ENCODE measurements around the gene ANGEL2. TPM values are rescaled to one million over a fixed set of nuclear protein-coding genes. Genes with fewer than 3 reads are reported as not detected.

Gene ANGEL2
- total RNA-seq, 1 experiment from 2014 or later = 34.8 TPM

DNA sequence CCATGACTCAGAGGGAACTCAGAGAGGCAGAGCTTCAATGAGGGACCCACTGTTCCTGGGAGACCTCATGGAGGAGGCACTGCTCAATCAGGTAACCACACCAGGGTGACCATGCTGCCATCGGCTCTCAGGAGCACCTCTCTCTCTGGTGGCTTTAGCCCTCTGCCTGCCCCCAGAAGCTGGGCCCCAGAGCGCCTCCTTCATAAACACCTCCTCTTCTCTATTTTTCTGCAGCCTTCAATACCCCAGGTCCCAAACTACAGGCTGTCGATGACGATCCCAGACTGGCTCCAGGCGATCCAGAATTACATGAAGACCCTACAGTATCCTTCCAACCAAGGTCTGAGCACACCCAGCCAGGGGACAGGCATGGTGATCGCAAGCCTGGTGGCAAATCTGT lies 54.7 kb downstream of the ANGEL2 start:
- in situ Hi-C loops (cut with HindIII; ENCODE audit: low pct_unique_long_range_greater_than_20kb, low sequenced_read_pairs) = no loop called here
- DNase-seq (ENCODE audit: low read depth, low spot score) (no peak), ATAC-seq (no peak)
- no peaks in the 10 kb centered on the region for H3K4me1 ChIP-seq (ENCODE audit: control insufficient read depth, insufficient read depth, low read length)
- H3K9me3 ChIP-seq (ENCODE audit: control insufficient read depth, insufficient read depth, low read depth, low read length) = no peaks in the 10 kb centered on the region
- intact Hi-C loops (cut with micrococcal nuclease; ENCODE audit: unreplicated experiment) = no loop called here
- no peak overlapping the region for H3K4me3 ChIP-seq (ENCODE audit: low read depth in 2 of 2, low read length in 2 of 2)
- ChIA-PET CTCF (no interaction called here), POLR2A (no interaction called here)
- H3K27me3 ChIP-seq (ENCODE audit: control insufficient read depth, insufficient read depth, low read length) = peaks cover 3% of the 10 kb centered on the region; the same call in 1 of the 2 replicates
- H3K27ac ChIP-seq (ENCODE audit: low read length) = no peak overlapping the region
- H3K36me3 ChIP-seq (ENCODE audit: control insufficient read depth, insufficient read depth, low read length) = no peaks in the 10 kb centered on the region
- no peak for TF ChIP-seq TCF7L2 (IDR thresholded peaks at IDR 0.05; ENCODE audit: low read depth, low read length)
- TF ChIP-seq, protein P1, sequence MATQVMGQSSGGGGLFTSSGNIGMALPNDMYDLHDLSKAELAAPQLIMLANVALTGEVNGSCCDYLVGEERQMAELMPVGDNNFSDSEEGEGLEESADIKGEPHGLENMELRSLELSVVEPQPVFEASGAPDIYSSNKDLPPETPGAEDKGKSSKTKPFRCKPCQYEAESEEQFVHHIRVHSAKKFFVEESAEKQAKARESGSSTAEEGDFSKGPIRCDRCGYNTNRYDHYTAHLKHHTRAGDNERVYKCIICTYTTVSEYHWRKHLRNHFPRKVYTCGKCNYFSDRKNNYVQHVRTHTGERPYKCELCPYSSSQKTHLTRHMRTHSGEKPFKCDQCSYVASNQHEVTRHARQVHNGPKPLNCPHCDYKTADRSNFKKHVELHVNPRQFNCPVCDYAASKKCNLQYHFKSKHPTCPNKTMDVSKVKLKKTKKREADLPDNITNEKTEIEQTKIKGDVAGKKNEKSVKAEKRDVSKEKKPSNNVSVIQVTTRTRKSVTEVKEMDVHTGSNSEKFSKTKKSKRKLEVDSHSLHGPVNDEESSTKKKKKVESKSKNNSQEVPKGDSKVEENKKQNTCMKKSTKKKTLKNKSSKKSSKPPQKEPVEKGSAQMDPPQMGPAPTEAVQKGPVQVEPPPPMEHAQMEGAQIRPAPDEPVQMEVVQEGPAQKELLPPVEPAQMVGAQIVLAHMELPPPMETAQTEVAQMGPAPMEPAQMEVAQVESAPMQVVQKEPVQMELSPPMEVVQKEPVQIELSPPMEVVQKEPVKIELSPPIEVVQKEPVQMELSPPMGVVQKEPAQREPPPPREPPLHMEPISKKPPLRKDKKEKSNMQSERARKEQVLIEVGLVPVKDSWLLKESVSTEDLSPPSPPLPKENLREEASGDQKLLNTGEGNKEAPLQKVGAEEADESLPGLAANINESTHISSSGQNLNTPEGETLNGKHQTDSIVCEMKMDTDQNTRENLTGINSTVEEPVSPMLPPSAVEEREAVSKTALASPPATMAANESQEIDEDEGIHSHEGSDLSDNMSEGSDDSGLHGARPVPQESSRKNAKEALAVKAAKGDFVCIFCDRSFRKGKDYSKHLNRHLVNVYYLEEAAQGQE (IDR thresholded peaks at IDR 0.05; ENCODE audit: insufficient read depth in 1 of 2, low read depth in 2 of 2, low read length in 1 of 2) = no peak
- TF ChIP-seq POLR2AphosphoS5 (IDR thresholded peaks at IDR 0.05; ENCODE audit: low read depth, low read length) = no peak
- TF ChIP-seq SIN3A (IDR thresholded peaks at IDR 0.05; ENCODE audit: borderline replicate concordance, insufficient read depth, low read depth, low read length) = no peak
- TF ChIP-seq, protein P2, sequence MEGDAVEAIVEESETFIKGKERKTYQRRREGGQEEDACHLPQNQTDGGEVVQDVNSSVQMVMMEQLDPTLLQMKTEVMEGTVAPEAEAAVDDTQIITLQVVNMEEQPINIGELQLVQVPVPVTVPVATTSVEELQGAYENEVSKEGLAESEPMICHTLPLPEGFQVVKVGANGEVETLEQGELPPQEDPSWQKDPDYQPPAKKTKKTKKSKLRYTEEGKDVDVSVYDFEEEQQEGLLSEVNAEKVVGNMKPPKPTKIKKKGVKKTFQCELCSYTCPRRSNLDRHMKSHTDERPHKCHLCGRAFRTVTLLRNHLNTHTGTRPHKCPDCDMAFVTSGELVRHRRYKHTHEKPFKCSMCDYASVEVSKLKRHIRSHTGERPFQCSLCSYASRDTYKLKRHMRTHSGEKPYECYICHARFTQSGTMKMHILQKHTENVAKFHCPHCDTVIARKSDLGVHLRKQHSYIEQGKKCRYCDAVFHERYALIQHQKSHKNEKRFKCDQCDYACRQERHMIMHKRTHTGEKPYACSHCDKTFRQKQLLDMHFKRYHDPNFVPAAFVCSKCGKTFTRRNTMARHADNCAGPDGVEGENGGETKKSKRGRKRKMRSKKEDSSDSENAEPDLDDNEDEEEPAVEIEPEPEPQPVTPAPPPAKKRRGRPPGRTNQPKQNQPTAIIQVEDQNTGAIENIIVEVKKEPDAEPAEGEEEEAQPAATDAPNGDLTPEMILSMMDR (IDR thresholded peaks at IDR 0.05) = no peak
- BruUV-seq (replicated peaks) = no TSS peak

DNA sequence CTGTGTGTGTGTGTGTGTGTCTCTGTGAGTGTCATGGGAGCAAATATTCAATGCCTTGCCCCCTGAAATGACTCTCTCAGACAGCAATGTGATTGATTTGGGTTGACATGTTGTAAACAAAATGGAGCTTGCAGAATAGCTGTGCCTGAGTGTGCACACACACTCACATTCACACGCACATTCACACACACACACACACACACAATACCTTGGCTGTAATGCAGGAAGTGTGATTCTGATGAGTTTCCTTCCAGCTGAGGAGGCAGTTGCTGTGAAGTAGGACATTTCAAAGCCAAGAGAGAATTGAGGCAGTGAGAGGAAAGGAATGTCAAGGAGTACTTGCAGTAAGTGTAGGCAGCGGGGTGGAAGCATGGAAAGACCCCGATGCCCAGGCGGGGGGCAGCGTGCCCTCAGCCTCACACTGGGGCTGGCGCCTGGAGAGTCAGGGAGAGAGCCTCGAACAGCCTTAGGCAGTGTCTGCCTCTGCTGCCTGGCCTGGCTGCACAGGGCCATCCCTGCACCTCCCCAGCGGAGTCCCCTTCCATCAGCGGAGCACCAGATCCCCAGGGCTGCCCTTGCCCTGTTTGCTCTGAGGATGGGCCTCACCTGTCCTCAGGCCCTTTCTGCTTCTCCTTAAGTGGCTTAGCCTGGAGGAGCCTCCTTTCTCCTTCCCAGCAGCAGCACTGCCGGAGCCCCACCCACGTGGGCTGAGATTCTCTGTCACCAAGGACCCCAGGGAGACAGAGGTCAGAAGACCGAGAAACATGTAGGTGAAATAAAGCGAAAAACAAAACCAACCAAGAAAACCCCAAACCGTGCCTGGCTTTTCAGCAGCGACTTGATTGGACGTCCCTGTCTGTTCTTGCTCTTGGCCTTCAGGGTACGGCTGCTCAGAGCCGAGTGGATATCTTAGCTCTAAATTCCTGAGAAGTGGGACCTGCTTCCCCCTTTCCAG lies 56.1 kb downstream of the ANGEL2 start:
- Histone ChIP-seq H3K9me3 (ENCODE audit: control insufficient read depth, insufficient read depth, low read depth, low read length) (no peaks in the 10 kb centered on the region), H3K4me3 (ENCODE audit: low read depth in 2 of 2, low read length in 2 of 2) (no peak overlapping the region), H3K36me3 (ENCODE audit: control insufficient read depth, insufficient read depth, low read length) (no peaks in the 10 kb centered on the region), H3K4me1 (ENCODE audit: control insufficient read depth, insufficient read depth, low read length) (no peaks in the 10 kb centered on the region), H3K27me3 (ENCODE audit: control insufficient read depth, insufficient read depth, low read length) (peaks cover 3% of the 10 kb centered on the region; the same call in 1 of the 2 replicates), H3K27ac (ENCODE audit: low read length) (no peak overlapping the region)
- DNase-seq (ENCODE audit: low read depth, low spot score) = no peak
- ATAC-seq = 0 out of 2 replicates have a peak, but pooled peaks have one; percentile 30
- ChIA-PET CTCF (no interaction called here), POLR2A (no interaction called here)
- intact Hi-C loops (cut with micrococcal nuclease; ENCODE audit: unreplicated experiment) = no loop called here
- TF ChIP-seq, protein P1 (IDR thresholded peaks at IDR 0.05; ENCODE audit: insufficient read depth in 1 of 2, low read depth in 2 of 2, low read length in 1 of 2) = no peak
- TF ChIP-seq TCF7L2 (IDR thresholded peaks at IDR 0.05; ENCODE audit: low read depth, low read length) = no peak
- TF ChIP-seq, protein P2 (IDR thresholded peaks at IDR 0.05) = no peak
- no peak for TF ChIP-seq SIN3A (IDR thresholded peaks at IDR 0.05; ENCODE audit: borderline replicate concordance, insufficient read depth, low read depth, low read length)
- TF ChIP-seq POLR2AphosphoS5 (IDR thresholded peaks at IDR 0.05; ENCODE audit: low read depth, low read length) = no peak
- BruUV-seq (replicated peaks) = no TSS peak
- in situ Hi-C loops (cut with HindIII; ENCODE audit: low pct_unique_long_range_greater_than_20kb, low sequenced_read_pairs) = no loop called here

Measured in Panc1 (cell line).